Liver (tissue), 9 donors: Measurements from ENCODE around the gene DHX57. TPM values are rescaled to one million over a fixed set of nuclear protein-coding genes. Genes with fewer than 3 reads are reported as not detected.

Experiments
- DNase-seq: peaks from one replicate; pipeline ENCODE4 v3.0.0-alpha.2; 2017; ENCODE audit warnings: low spot score
- H3K27ac ChIP-seq, 2 donors: one replicate each; pipeline ENCODE4 v1.7.0; 2013; ENCODE audit warnings: inconsistent platforms in 2 of 2, low read length in 2 of 2, control low read depth in 1 of 2, low read depth in 1 of 2, mild to moderate bottlenecking in 1 of 2
- H3K27me3 ChIP-seq, 4 donors: one replicate each; pipeline versions ENCODE4 v1.6.1 to v1.7.0; 2013; ENCODE audit warnings: low read length in 3 of 4, inconsistent platforms in 1 of 4, mild to moderate bottlenecking in 1 of 4, moderate library complexity in 1 of 4; ENCODE audit not compliant: control insufficient read depth in 4 of 4, insufficient read depth in 4 of 4
- H3K36me3 ChIP-seq, 4 donors: one replicate each; pipeline versions ENCODE4 v1.6.1 to v1.7.0; 2013; ENCODE audit warnings: low read length in 3 of 4, mild to moderate bottlenecking in 3 of 4, low read depth in 1 of 4, moderate library complexity in 1 of 4; ENCODE audit not compliant: control insufficient read depth in 4 of 4, insufficient read depth in 3 of 4
- H3K4me1 ChIP-seq, 4 donors: one replicate each; pipeline versions ENCODE4 v1.6.1 to v1.7.0; 2013; ENCODE audit warnings: low read length in 3 of 4, mild to moderate bottlenecking in 3 of 4, moderate library complexity in 1 of 4; ENCODE audit not compliant: control insufficient read depth in 4 of 4, insufficient read depth in 4 of 4
- H3K4me3 ChIP-seq, 3 donors: one replicate each; pipeline versions ENCODE4 v1.6.1 to v1.7.0; 2013; ENCODE audit warnings: low read length in 3 of 3, control low read depth in 1 of 3, low read depth in 1 of 3, mild to moderate bottlenecking in 1 of 3
- H3K9ac ChIP-seq, 2 donors: one replicate each; pipeline ENCODE4 v1.7.0; 2013; ENCODE audit warnings: low read length in 2 of 2, mild to moderate bottlenecking in 2 of 2, moderate library complexity in 2 of 2, control low read depth in 1 of 2, low read depth in 1 of 2
- H3K9me3 ChIP-seq, 4 donors: one replicate each; pipeline versions ENCODE4 v1.6.1 to v1.7.0; 2013; ENCODE audit warnings: low read length in 3 of 4; ENCODE audit not compliant: control insufficient read depth in 4 of 4
- ATF3 ChIP-seq: IDR thresholded peaks from 2 replicates; pipeline ENCODE4 v1.6.1; 2016; ENCODE audit warnings: antibody characterized with exemption
- CTCF ChIP-seq: fragments of 150-350 bp; IDR thresholded peaks from 2 replicates; pipeline ENCODE4 v1.5.1; 2017; ENCODE audit warnings: improper control_type of control experiment, low read depth, low read length; ENCODE audit not compliant: missing input control
- EGR1 ChIP-seq, 2 donors: IDR thresholded peaks; 2 replicates each; pipeline ENCODE4 v1.6.1; 2016 to 2018; ENCODE audit warnings: antibody characterized with exemption in 2 of 2, low read depth in 2 of 2
- FOXA1 ChIP-seq: IDR thresholded peaks from 2 replicates; pipeline ENCODE4 v1.6.1; 2016; ENCODE audit warnings: antibody characterized with exemption
- FOXA2 ChIP-seq: IDR thresholded peaks from 2 replicates; pipeline ENCODE4 v1.6.1; 2016; ENCODE audit warnings: antibody characterized with exemption
- GABPA ChIP-seq, 2 donors: IDR thresholded peaks in 1 of 2; conservative IDR thresholded peaks in 1 of 2; 2 replicates each; pipeline ENCODE4 v1.6.1; 2016; ENCODE audit warnings: antibody characterized with exemption in 2 of 2, mild to moderate bottlenecking in 1 of 2, moderate library complexity in 1 of 2
- HNF4G ChIP-seq: IDR thresholded peaks from 2 replicates; pipeline ENCODE4 v1.6.1; 2016; ENCODE audit warnings: antibody characterized with exemption
- JUND ChIP-seq, 2 donors: IDR thresholded peaks; 2 replicates each; pipeline ENCODE4 v1.6.1; 2016; ENCODE audit warnings: antibody characterized with exemption in 2 of 2
- NR2F2 ChIP-seq: IDR thresholded peaks from 2 replicates; pipeline ENCODE4 v1.6.1; 2016; ENCODE audit warnings: antibody characterized with exemption
- RAD21 ChIP-seq, 2 donors: IDR thresholded peaks; 2 replicates each; pipeline ENCODE4 v1.6.1; 2016; ENCODE audit warnings: antibody characterized with exemption in 2 of 2, mild to moderate bottlenecking in 2 of 2
- REST ChIP-seq: IDR thresholded peaks from 2 replicates; pipeline ENCODE4 v1.6.1; 2016; ENCODE audit warnings: antibody characterized with exemption, mild to moderate bottlenecking
- RXRA ChIP-seq, 2 donors: IDR thresholded peaks; 2 replicates each; pipeline ENCODE4 v1.6.1; 2017 to 2018; ENCODE audit warnings: antibody characterized with exemption in 2 of 2, mild to moderate bottlenecking in 1 of 2
- SP1 ChIP-seq: IDR thresholded peaks from 2 replicates; pipeline ENCODE4 v1.6.1; 2018; ENCODE audit warnings: antibody characterized with exemption, mild to moderate bottlenecking
- TAF1 ChIP-seq: conservative IDR thresholded peaks from 2 replicates; pipeline ENCODE4 v1.6.1; 2016; ENCODE audit warnings: antibody characterized with exemption, mild to moderate bottlenecking
- YY1 ChIP-seq: IDR thresholded peaks from 2 replicates; pipeline ENCODE4 v1.6.1; 2016; ENCODE audit warnings: antibody characterized with exemption, mild to moderate bottlenecking
- ZBTB33 ChIP-seq: IDR thresholded peaks from 2 replicates; pipeline ENCODE4 v1.6.1; 2016; ENCODE audit warnings: antibody characterized with exemption
- polyA plus RNA-seq, 2 donors: library from polyadenylated mRNA; stranded (reverse) in 1 of 2; unstranded in 1 of 2; fragments of 200-250 nt in 1 of 2; fragments of >200 nt in 1 of 2; fragmentation: Nextera tagmentation in 1 of 2; extraction: Ambion mirVana in 1 of 2; gene quantifications; one replicate each; pipeline versions ENCODE4 v1.2.1 to v1.2.3, GENCODE V29; 2013 to 2015
- total RNA-seq, 2 donors: library from RNA; depleted of rRNA; stranded (reverse); fragments of >200 nt; gene quantifications; one replicate each; pipeline ENCODE4 v1.2.3, GENCODE V29; 2014
- donor health status: healthy.
- donor health status: healthy.
- donor health status: healthy.
- donor health status: healthy.
- donor health status: healthy.

DHX57 gene
- total and polyA plus RNA-seq, 4 donors = 2.8 to 8.7 (median 5.4) TPM

GRCh38 chr2:38754049-38754448, 121.7 kb downstream of the DHX57 start:
- Histone ChIP-seq H3K4me3 (peak overlapping the region in 1 of 3 donors; percentile 60), H3K27ac (peak overlapping the region; percentile 37 to 57), H3K36me3 (peaks cover 0 to 2% (median 1%) of the 10 kb centered on the region in 4 donors), H3K9ac (peak overlapping the region; percentile 81 to 98), H3K27me3 (no peaks in the 10 kb centered on the region), H3K9me3 (no peaks in the 10 kb centered on the region), H3K4me1 (peaks cover 2 to 19% (median 13%) of the 10 kb centered on the region in 4 donors)
- TF ChIP-seq ZBTB33 (no peak), RXRA (IDR thresholded peaks at IDR 0.05) (no peak), FOXA2 (no peak), RAD21 (IDR thresholded peaks at IDR 0.05) (no peak), GABPA (IDR thresholded peaks at IDR 0.05 in 1 of 2, conservative IDR thresholded peaks at IDR 0.05 in 1 of 2) (no peak), FOXA1 (no peak), JUND (IDR thresholded peaks at IDR 0.05) (no peak), REST (no peak), EGR1 (IDR thresholded peaks at IDR 0.05; ENCODE audit: low read depth in 2 of 2) (no peak), SP1 (no peak), ATF3 (no peak), HNF4G (no peak), YY1 (no peak), CTCF (no peak), TAF1 (no peak), NR2F2 (no peak)
- no peak for DNase-seq
